Measurements from ENCODE around the gene MORN3.

GRCh38 chr12:121649819-121650353, 19.6 kb downstream of the MORN3 start:
- TF ChIP-seq EZH2phosphoT487 (IDR thresholded peaks at IDR 0.05; ENCODE audit: insufficient read depth, low read depth), result no peak
- TF ChIP-seq EZH2 (IDR thresholded peaks at IDR 0.05; ENCODE audit: insufficient read depth, poor library complexity, severe bottlenecking), result no peak

All from GM23248 (cell line).